DMS79 (cell line): ENCODE data around the gene AGBL4.

Experiments
- DNase-seq: peaks from one replicate; lab custom pipeline; 2025; lab: John Stamatoyannopoulos, UW

The AGBL4 gene

GRCh38 chr1:49185450-49185980 is 838.2 kb downstream of the AGBL4 start:
- DNase-seq, result no peak

- no peak for DNase-seq
Observed at GRCh38 chr1:49183489-49183888, 840.3 kb downstream of the AGBL4 start.

GRCh38 chr1:49181033-49181432 is 842.7 kb downstream of the AGBL4 start:
- no peak for DNase-seq

DNA sequence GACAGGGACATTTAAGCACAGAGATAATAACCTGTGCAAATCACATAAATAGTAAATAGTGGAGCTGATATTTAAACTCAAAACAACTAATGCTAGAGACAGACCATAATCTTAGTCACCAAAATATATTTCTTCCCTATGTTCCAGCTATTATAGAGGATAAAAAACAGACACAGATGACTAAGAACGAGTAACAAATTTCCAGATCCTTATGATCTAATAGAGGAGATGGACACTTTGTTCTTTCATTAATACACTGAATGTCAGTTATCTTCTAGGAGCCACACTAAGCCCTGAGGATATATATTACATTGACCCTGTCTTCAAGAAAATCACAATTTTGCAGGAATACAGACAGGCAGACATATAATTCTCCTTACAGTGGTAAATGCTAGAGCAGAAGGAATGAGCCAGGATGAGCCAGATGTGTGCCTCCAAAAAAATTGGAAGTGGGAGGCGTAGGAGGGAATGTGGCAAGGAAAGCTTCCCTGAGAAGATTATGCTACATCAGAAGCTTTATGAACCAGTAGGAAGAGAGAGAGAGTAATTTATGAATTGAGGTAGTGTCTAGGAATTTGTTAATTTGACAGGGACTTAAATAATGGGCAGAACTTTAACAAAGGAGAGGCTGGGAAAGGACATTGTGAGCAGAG is 851.7 kb downstream of the AGBL4 start:
- no peak for DNase-seq

DNA sequence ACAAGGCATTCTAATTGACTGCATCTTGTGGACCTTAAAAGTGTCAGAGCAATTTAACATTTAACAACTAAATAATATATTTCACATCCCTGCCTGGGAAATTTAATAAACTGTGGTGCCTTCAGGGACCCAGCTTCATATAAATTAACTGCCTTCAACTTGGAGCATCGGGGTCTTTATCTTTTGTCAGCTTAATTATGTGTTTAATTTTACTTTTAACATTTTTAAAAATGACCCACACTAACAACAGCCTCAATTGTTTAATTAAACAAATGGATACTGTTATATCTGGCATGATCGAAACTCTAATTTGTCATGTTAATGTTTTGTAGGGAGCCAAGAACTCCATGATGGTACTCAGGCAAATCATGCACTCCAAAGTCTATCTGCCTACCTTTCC is 857.7 kb downstream of the AGBL4 start:
- DNase-seq, result no peak

GRCh38 chr1:49163031-49163430 is 860.7 kb downstream of the AGBL4 start:
- DNase-seq, result no peak

- no peak for DNase-seq
Observed at GRCh38 chr1:49160677-49161076, 863.1 kb downstream of the AGBL4 start.

DNA sequence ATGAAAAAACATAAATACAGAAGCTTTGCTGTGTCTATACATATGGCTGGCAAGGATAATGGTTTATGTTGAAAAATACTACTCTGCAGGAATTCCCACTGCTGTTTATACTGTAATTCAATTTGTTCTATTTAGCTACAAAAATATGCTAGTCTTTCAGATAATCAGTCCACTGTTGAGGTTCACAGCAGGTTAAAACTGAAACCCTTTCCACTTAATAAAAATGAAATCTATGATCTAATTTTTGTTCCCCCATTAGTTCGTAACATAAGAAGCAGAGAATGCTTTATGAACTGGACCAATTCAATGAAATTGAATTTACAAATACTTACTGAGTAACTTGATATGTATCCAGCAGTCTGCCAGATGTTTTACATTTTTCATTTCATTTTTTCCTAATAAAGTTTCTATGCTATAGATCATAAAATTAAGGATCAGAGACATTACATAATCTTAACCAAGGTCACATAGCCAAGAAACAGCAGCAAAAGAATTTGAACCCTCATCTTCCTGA is 887.0 kb downstream of the AGBL4 start:
- no peak for DNase-seq

DNA sequence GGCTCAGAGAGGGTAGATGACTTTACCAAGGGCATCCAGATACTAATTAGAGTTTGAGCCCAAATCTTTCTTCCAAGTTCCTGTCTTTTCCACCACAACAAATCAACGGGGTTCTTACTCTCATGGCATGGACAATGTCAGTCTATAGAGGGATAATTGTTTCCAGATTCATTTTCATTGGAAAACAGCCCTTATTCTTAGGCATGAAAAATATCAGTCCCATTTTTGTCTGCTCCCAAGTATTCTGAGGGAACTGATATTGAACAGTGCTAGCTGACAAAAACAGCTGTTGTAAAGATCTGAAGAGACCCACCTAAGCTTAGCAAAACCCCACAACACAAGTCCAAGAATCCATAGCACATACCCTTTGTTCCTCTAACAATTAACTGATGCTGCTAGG is 898.0 kb downstream of the AGBL4 start:
- no peak for DNase-seq

- no peak for DNase-seq
Observed at GRCh38 chr1:49111931-49112330, 911.8 kb downstream of the AGBL4 start.

- no peak for DNase-seq
Observed at GRCh38 chr1:49106445-49106844, 917.3 kb downstream of the AGBL4 start.

GRCh38 chr1:49104575-49104974 is 919.2 kb downstream of the AGBL4 start:
- no peak for DNase-seq

DNA sequence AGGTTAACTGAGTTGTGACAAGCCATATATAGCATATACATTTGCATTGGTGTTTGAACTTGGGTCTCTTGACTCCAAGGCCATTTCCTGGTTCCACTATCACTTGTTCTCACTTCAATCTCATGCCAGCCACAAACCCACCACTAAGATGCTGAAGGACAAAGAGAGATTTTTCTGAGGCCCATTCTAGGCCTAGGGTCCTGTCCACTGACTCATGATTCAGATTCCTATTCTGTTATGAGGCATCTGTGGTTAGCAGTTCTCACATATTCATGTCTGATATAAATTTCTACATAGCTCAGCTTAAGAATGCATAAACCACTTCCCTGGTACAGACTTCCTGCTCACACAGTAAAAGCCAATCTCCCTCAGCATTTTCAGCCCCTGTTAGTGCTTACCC is 921.0 kb downstream of the AGBL4 start:
- DNase-seq, result no peak

DNA sequence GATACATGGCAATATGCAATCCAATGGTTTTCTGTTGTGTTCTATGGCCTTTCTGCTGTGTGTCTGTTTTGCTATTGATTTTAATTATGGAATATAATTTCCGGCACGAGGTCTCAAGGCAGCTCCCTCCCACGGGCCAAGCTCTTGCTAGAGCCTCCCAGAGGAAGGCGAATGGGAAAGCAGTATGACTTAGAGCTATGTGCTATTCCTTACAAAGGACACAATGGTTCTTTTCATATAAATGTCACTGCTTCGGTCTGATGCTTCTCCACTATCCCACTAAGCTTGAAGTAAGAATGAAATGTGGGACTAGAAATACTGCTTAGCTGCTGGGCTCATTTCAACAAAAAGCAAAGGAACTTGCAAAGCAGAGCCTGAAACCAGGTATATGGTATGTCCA is 924.9 kb downstream of the AGBL4 start:
- no peak for DNase-seq

GRCh38 chr1:49086327-49086726 is 937.4 kb downstream of the AGBL4 start:
- DNase-seq, result no peak

DNA sequence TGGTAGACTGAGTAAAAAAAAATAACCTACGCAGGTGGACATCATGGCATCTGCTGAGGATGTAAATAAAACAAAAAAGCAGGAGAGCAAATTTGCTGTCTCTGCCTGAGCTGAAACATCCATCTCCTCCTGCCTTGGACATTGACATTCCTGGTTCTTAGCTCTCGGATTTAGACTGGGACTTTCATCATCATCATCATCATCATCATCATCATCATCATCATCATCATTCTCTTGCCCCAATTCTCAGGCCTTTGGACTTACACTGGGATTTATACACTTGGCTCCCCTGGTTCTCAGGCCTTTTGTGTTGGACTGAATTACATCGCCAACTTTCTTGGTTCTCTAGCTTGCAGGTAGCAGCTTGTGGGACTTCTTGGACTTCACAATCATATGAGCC is 938.7 kb downstream of the AGBL4 start:
- no peak for DNase-seq

- DNase-seq, result no peak
Observed at GRCh38 chr1:49060766-49061165, 963.0 kb downstream of the AGBL4 start.

DNA sequence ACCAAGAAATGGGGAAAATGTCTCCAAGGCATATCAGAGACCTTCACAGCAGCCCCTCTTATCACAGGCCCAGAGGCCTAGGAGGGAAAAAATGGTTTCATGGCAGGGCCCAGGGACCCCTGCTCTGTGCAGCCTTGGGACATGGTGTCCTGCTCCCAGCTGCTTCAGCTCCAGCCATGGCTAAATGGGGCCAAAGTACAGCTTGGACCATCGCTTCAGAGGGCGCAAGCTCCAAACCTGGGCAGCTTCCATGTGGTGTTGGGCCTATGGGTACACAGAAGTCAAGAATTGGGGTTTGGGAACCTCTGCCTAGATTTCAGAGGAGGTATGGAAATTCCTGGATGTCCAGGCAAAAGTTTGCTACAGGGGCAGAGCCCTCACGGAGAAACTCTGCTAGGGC is 964.7 kb downstream of the AGBL4 start:
- no peak for DNase-seq

DNA sequence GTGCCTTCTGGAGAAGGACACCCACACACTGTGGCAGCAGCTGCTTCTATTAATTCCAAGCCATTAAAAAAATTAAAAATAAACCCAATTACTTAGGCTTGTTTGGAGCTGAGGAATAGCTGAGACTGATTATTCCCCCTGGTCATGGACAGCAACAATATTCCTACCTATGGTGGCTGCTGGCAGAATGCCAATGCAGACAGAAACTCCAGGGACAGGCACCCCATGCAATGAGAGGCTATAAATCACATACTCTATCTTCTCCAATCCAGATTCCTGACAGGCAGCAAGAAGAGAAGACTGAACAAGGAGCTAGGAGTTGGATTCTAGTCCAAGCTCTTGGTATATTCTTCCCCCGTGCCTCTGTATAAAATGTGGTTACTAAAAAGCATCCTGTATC is 971.7 kb downstream of the AGBL4 start:
- DNase-seq, result no peak

- no peak for DNase-seq
Observed at GRCh38 chr1:49051647-49052046, 972.1 kb downstream of the AGBL4 start.

GRCh38 chr1:49050041-49050440 is 973.7 kb downstream of the AGBL4 start:
- DNase-seq, result no peak

DNA sequence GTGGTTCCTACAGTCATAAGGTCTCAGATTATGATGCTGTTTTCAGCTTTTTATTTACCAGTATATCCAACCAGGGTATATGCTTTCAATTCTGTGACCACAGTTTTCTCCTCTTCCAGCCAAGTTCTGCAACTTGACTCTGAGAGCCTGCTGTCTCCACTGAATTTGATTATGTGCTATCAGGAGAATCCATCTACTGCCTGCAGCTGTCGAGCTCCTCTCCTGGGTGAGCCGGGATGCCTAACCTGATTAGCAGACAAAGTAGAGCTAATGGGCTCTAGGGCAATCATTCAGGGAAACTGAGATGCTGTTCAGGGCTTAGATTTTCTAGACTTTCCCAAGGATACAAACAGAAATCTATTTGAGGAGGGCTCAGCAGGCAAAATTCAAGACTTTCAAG is 975.6 kb downstream of the AGBL4 start:
- no peak for DNase-seq

GRCh38 chr1:49046305-49046704 is 977.4 kb downstream of the AGBL4 start:
- no peak for DNase-seq

DNA sequence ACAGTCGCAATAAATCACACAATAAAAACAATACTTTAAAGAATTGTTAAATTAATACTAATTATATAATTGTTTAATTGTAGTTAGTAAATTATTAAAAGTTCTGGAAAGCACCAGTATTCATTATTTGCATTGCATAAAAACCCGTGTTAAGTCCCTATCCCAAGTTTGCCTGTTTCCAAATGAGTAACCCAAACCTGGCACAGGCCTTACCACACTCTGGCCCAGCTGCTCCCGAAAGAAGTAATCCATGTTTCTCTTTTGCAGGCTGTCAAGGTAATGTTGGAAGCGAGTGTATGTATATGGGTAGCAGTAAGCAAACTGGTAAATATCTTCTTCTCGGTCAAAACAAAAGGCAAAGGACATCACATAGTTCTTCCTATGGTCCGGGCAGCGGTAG is 978.4 kb downstream of the AGBL4 start:
- no peak for DNase-seq
